ENCODE data around the gene PSTK. TPM values are rescaled to one million over a fixed set of nuclear protein-coding genes. Genes with fewer than 3 reads are reported as not detected.

PSTK gene
- total and polyA plus RNA-seq, 10 of the 15 experiments (the other 5 are each of a cell fraction or from before 2014, with no cell fraction given) = 1.8 to 7.1 (median 3.4) TPM

- TF ChIP-seq MXI1 (IDR thresholded peaks at IDR 0.05; ENCODE audit: low read depth, low read length) (peak; percentile 64; the same call in 1 of the 2 replicates), E4F1 (IDR thresholded peaks at IDR 0.05; ENCODE audit: borderline replicate concordance, partially characterized antibody) (no peak), SRF (IDR thresholded peaks at IDR 0.05; ENCODE audit: low read depth in 2 of 2, low read length in 2 of 2) (peak; percentile 87 to 89; a peak in 3 of 4 replicates), TCF3 (IDR thresholded peaks at IDR 0.05; ENCODE audit: borderline replicate concordance, insufficient read depth, low read depth, low read length) (no peak), E2F8 (IDR thresholded peaks at IDR 0.05; ENCODE audit: low read depth, partially characterized antibody) (peak; percentile 70), CHD2 (IDR thresholded peaks at IDR 0.05; ENCODE audit: borderline replicate concordance, low read depth, low read length) (peak; percentile 85), IKZF1 (conservative IDR thresholded peaks at IDR 0.05) (peak; percentile 100), GABPA (IDR thresholded peaks at IDR 0.05; ENCODE audit: low read depth) (peak; percentile 97), IRF4 (IDR thresholded peaks at IDR 0.05; ENCODE audit: low read depth, low read length) (no peak), CREM (IDR thresholded peaks at IDR 0.05; ENCODE audit: low read depth) (peak; percentile 83), STAT3 (IDR thresholded peaks at IDR 0.05; ENCODE audit: low read depth, low read length) (no peak), CTCF (IDR thresholded peaks at IDR 0.05 in 2 of 3, conservative IDR thresholded peaks at IDR 0.05 in 1 of 3; ENCODE audit: control insufficient read depth in 2 of 3, extremely low read depth in 1 of 3, insufficient read depth in 1 of 3, low read depth in 3 of 3, low read length in 3 of 3) (no peak), RELB (IDR thresholded peaks at IDR 0.05; ENCODE audit: low read depth) (0 out of 2 replicates have a peak, but pooled peaks have one; percentile 26)
These were observed 26.1 kb upstream of the PSTK start, which contains the start of gene C10orf88 (continued) for GRCh38 chr10:122953902-122954730.

Data from GM12878 (cell line).